IMR-90 (cell line): ENCODE measurements around the gene DGKE.

Source experiments
- CTCF ChIP-seq: conservative IDR thresholded peaks from 2 replicates; pipeline ENCODE4 v1.5.1; 2012; ENCODE audit warnings: mild to moderate bottlenecking, low read depth, low read length, improper control_type of control experiment
- MXI1 ChIP-seq: IDR thresholded peaks from 2 replicates; pipeline ENCODE4 v1.6.1; 2012; ENCODE audit warnings: low read depth, mild to moderate bottlenecking, low read length, moderate library complexity, borderline replicate concordance
- POLR2A ChIP-seq: IDR thresholded peaks from 2 replicates; pipeline ENCODE4 v1.6.1; 2012; ENCODE audit warnings: mild to moderate bottlenecking, low read depth, low read length
- RCOR1 ChIP-seq: IDR thresholded peaks from 2 replicates; pipeline ENCODE4 v1.6.1; 2012; ENCODE audit warnings: mild to moderate bottlenecking, low read length, improper control_type of control experiment; ENCODE audit not compliant: insufficient replicate concordance
- USF2 ChIP-seq: fragments of 150-350 bp; IDR thresholded peaks from 2 replicates; pipeline ENCODE4 v1.6.1; 2017; ENCODE audit warnings: mild to moderate bottlenecking, antibody characterized with exemption, low read length, low read depth

GRCh38 chr17:56910509-56911235 lies 76.7 kb downstream of the DGKE start:
- no peak for TF ChIP-seq POLR2A
- TF ChIP-seq CTCF = no peak
- no peak for TF ChIP-seq RCOR1
- no peak for TF ChIP-seq MXI1
- no peak for TF ChIP-seq USF2
